HepG2 (cell line): ENCODE results near the gene DLG2. TPM values are rescaled to one million over a fixed set of nuclear protein-coding genes. Genes with fewer than 3 reads are reported as not detected.

ENCODE experiments used
- ATAC-seq: fragments of 200-7000 bp; cut with Tn5 transposase; 3 replicates; pipeline ENCODE4 v1.9.1; 2020; ENCODE audit warnings: mild to moderate bottlenecking, moderate library complexity
- BruUV-seq: library from RNA; stranded (reverse); fragments of 400-500 nt; replicated peaks from 2 replicates; lab custom pipeline; 2021; lab: Mats Ljungman, UMichigan
- CTCF ChIA-PET: fragments of 300-600 bp; formaldehyde crosslinking; extraction: SDS; loops from one replicate; lab custom pipeline; 2021; ENCODE audit warnings: low total read pairs, inconsistent platforms, low intra/inter-chr PET ratio; lab: Yijun Ruan, JAX
- POLR2A ChIA-PET: fragments of 350-600 bp; sonication (Branson Sonifier 250); formaldehyde crosslinking; loops from one replicate; lab custom pipeline; 2020; ENCODE audit warnings: antibody characterized with exemption, inconsistent platforms; lab: Yijun Ruan, JAX
- DNase-seq: peaks from one replicate; pipeline ENCODE4 v3.0.0-alpha.2; 2015; ENCODE audit warnings: low spot score
- FAIRE-seq: peaks from 3 replicates; lab custom pipeline; 2011; peaks lifted over from hg19 to GRCh38; lab: Jason Lieb, UNC
- H2AFZ ChIP-seq: one replicate; pipeline ENCODE4 v1.6.1; 2011; ENCODE audit warnings: low read length, inconsistent platforms
- H3K27ac ChIP-seq: fragments of 300-600 bp; 3 replicates; pipeline ENCODE4 v1.8.0; 2011; ENCODE audit warnings: mixed run types, mild to moderate bottlenecking, mixed read lengths, low read length, inconsistent platforms; ENCODE audit not compliant: insufficient read depth; ENCODE audit errors: extremely low read length
- H3K27me3 ChIP-seq, 2 experiments: fragments of 200-600 bp in 1 of 2; 2 replicates in 1 of 2; 3 replicates in 1 of 2; pipeline versions ENCODE4 v1.6.0 to v1.8.0; 2011; ENCODE audit warnings: low read length in 2 of 2, mild to moderate bottlenecking in 2 of 2, moderate library complexity in 2 of 2, inconsistent platforms in 1 of 2; ENCODE audit not compliant: insufficient read depth in 2 of 2, control insufficient read depth in 1 of 2
- H3K36me3 ChIP-seq, 2 experiments: fragments of 200-600 bp in 1 of 2; replicated peaks in 1 of 2; 2 replicates in 1 of 2; 3 replicates in 1 of 2; pipeline versions ENCODE4 v1.5.1 to v1.8.0; 2011; ENCODE audit warnings: low read length in 2 of 2, inconsistent platforms in 1 of 2; ENCODE audit not compliant: insufficient read depth in 2 of 2, control insufficient read depth in 1 of 2
- H3K4me1 ChIP-seq: 2 replicates; pipeline ENCODE4 v1.5.1; 2012; ENCODE audit warnings: low read length, inconsistent platforms; ENCODE audit not compliant: insufficient read depth
- H3K4me2 ChIP-seq: 2 replicates; pipeline ENCODE4 v1.6.0; 2011; ENCODE audit warnings: low read depth, low read length, inconsistent platforms
- H3K4me3 ChIP-seq, 3 experiments: fragments of 200-600 bp in 1 of 3; sonication (generic), shearing (Covaris generic) in 1 of 3; replicated peaks in 1 of 3; 2 replicates each; pipeline ENCODE4 v1.5.1; 2011 to 2016; ENCODE audit warnings: low read length in 3 of 3, inconsistent platforms in 2 of 3, low read depth in 2 of 3, mild to moderate bottlenecking in 2 of 3, control low read depth in 1 of 3, mixed read lengths in 1 of 3; ENCODE audit not compliant: insufficient read depth in 1 of 3
- H3K79me2 ChIP-seq: one replicate; pipeline ENCODE4 v1.6.1; 2011; ENCODE audit warnings: low read length, inconsistent platforms; ENCODE audit not compliant: insufficient read depth
- H3K9ac ChIP-seq: 2 replicates; pipeline ENCODE4 v1.6.0; 2011; ENCODE audit warnings: mild to moderate bottlenecking, low read depth, low read length, inconsistent platforms; ENCODE audit not compliant: insufficient read depth
- H3K9me3 ChIP-seq: 2 replicates; pipeline ENCODE4 v1.5.1; 2012; ENCODE audit warnings: mild to moderate bottlenecking, low read length
- H4K20me1 ChIP-seq: 2 replicates; pipeline ENCODE4 v1.6.0; 2011; ENCODE audit warnings: inconsistent platforms, mild to moderate bottlenecking, low read length, moderate library complexity; ENCODE audit not compliant: insufficient read depth
- DMAP1 ChIP-seq: IDR thresholded peaks from 2 replicates; pipeline ENCODE4 v1.6.1; 2016
- FOSL2 ChIP-seq: sonication (generic); formaldehyde crosslinking; IDR thresholded peaks from 2 replicates; pipeline ENCODE4 v1.4.0; 2020; ENCODE audit warnings: missing genetic modification reagents
- HIC2 ChIP-seq: sonication (generic); formaldehyde crosslinking; IDR thresholded peaks from 2 replicates; pipeline ENCODE4 v1.9.0; 2022; ENCODE audit warnings: low read depth, missing genetic modification reagents
- RFXANK ChIP-seq: IDR thresholded peaks from 2 replicates; pipeline ENCODE4 v1.6.1; 2016
- ZBTB34 ChIP-seq: sonication (generic); formaldehyde crosslinking; IDR thresholded peaks from 2 replicates; pipeline ENCODE4 v1.8.0; 2022; ENCODE audit warnings: mild to moderate bottlenecking, missing genetic modification reagents
- ZBTB38 ChIP-seq: sonication (generic); formaldehyde crosslinking; IDR thresholded peaks from 2 replicates; pipeline ENCODE4 v1.5.1; 2020; ENCODE audit warnings: mild to moderate bottlenecking, missing genetic modification reagents
- ZFP37 ChIP-seq: sonication (generic); formaldehyde crosslinking; IDR thresholded peaks from 2 replicates; pipeline ENCODE4 v1.4.0; 2020; ENCODE audit warnings: missing genetic modification reagents, borderline replicate concordance
- ZNF547 ChIP-seq: sonication (generic); formaldehyde crosslinking; IDR thresholded peaks from 2 replicates; pipeline ENCODE4 v1.5.1; 2020; ENCODE audit warnings: mild to moderate bottlenecking, missing genetic modification reagents
- ZNF550 ChIP-seq: sonication (generic); formaldehyde crosslinking; IDR thresholded peaks from 2 replicates; pipeline ENCODE4 v1.4.0; 2020; ENCODE audit warnings: mild to moderate bottlenecking, missing genetic modification reagents, borderline replicate concordance
- ZNF639 ChIP-seq: conservative IDR thresholded peaks from 2 replicates; pipeline ENCODE4 v1.6.1; 2018; ENCODE audit warnings: missing genetic modification reagents
- ZNF710 ChIP-seq: sonication (generic); formaldehyde crosslinking; IDR thresholded peaks from 2 replicates; pipeline ENCODE4 v1.5.0; 2020; ENCODE audit warnings: mild to moderate bottlenecking, missing genetic modification reagents, borderline replicate concordance
- WGBS: methylation state at CpG from one replicate; pipeline ENCODE4 v1.1.6; 2017; ENCODE audit warnings: low lambda C conversion rate; 5-methylcytosine and 5-hydroxymethylcytosine counted together
- in situ Hi-C: cut with HindIII; loops from 2 replicates; pipeline ENCODE4 v1.10.0; 2017; ENCODE audit warnings: low pct_unique_long_range_greater_than_20kb; ENCODE audit not compliant: extremely low pct_ligation_motif_present
- intact Hi-C: fragments of 100-400 bp; cut with micrococcal nuclease; formaldehyde crosslinking; loops from one replicate; pipeline ENCODE4 v1.10.0; 2022; ENCODE audit not compliant: unreplicated experiment
- polyA plus RNA-seq, 8 experiments: library from polyadenylated mRNA; depleted of rRNA in 3 of 8; stranded (reverse) in 7 of 8; unstranded in 1 of 8; fragments of >200 nt; fragmentation: Illumina TruSeq in 4 of 8; extraction: Trizol in 4 of 8; gene quantifications; 2 replicates each; pipeline versions ENCODE4 v1.2.1 to v1.2.3, GENCODE V29; 2011 to 2016; ENCODE audit warnings: low read depth in 4 of 8, missing spikeins in 1 of 8, mixed read lengths in 1 of 8; ENCODE audit not compliant: insufficient read depth in 1 of 8
- total RNA-seq, 5 experiments: library from RNA; depleted of rRNA; stranded (reverse); fragments of >200 nt; fragmentation: Illumina TruSeq; extraction: Trizol; gene quantifications; 2 replicates each; pipeline ENCODE4 v1.2.3, GENCODE V29; 2016; ENCODE audit warnings: low read depth in 1 of 5

DLG2 gene
- total and polyA plus RNA-seq, 2 of the 13 experiments (the other 11 are each of a cell fraction or from before 2014, with no cell fraction given): 0.46 to 1.0 TPM

- no peak overlapping the region for H3K27ac ChIP-seq
- no peak overlapping the region for H3K4me2 ChIP-seq
- H4K20me1 ChIP-seq: no peaks in the 10 kb centered on the region
- H3K4me1 ChIP-seq: no peaks in the 10 kb centered on the region
- CTCF ChIA-PET: no interaction called here
- WGBS: 7% methylated on average over 11 of the region's 15 CpGs
- FAIRE-seq (no peak), DNase-seq (no peak), ATAC-seq (peak; percentile 85)
- no peaks in the 10 kb centered on the region for H3K36me3 ChIP-seq
- H2AFZ ChIP-seq: no peak overlapping the region
- H3K4me3 ChIP-seq: no peak overlapping the region
- no peak for TF ChIP-seq HIC2
- TF ChIP-seq FOSL2 (CRISPR knock-in tag): peak; percentile 72
- H3K9me3 ChIP-seq: no peaks in the 10 kb centered on the region
- in situ Hi-C loops (no loop called here), intact Hi-C loops (no loop called here)
- POLR2A ChIA-PET: no interaction called here
- no peaks in the 10 kb centered on the region; a peak in 1 of 5 replicates for H3K27me3 ChIP-seq
- no peak overlapping the region for H3K9ac ChIP-seq
- H3K79me2 ChIP-seq: no peaks in the 10 kb centered on the region
- BruUV-seq: no TSS peak
Measured at GRCh38 chr11:84316866-84317555, 1310.1 kb downstream of the DLG2 start.

- Histone ChIP-seq H3K4me1 (no peaks in the 10 kb centered on the region), H4K20me1 (no peaks in the 10 kb centered on the region), H2AFZ (no peak overlapping the region), H3K27ac (no peak overlapping the region), H3K9ac (no peak overlapping the region), H3K9me3 (no peaks in the 10 kb centered on the region), H3K4me2 (no peak overlapping the region), H3K79me2 (no peaks in the 10 kb centered on the region), H3K36me3 (no peaks in the 10 kb centered on the region), H3K4me3 (no peak overlapping the region), H3K27me3 (no peaks in the 10 kb centered on the region; a peak in 1 of 5 replicates)
- no peak for FAIRE-seq
- no peak for DNase-seq
- ATAC-seq: no peak
- ChIA-PET POLR2A (no interaction called here), CTCF (no interaction called here)
- intact Hi-C loops (no loop called here), in situ Hi-C loops (no loop called here)
- no TSS peak for BruUV-seq
- WGBS: 26% methylated on average over 3 of the region's 4 CpGs
- TF ChIP-seq ZNF639 (no peak), ZBTB34 (CRISPR knock-in tag) (no peak), DMAP1 (CRISPR knock-in tag) (no peak), ZNF710 (no peak), ZNF550 (CRISPR knock-in tag) (no peak), ZFP37 (CRISPR knock-in tag) (no peak), RFXANK (no peak), ZNF547 (no peak), ZBTB38 (CRISPR knock-in tag) (no peak)
Measured at GRCh38 chr11:84313830-84314359, 1313.2 kb downstream of the DLG2 start.
